ENCODE measurements around the gene ATP9B.

Gene ATP9B

GRCh38 chr18:79387214-79387613 is 318.0 kb downstream of the ATP9B start:
- no peak for DNase-seq

- DNase-seq: no peak
Measured at GRCh38 chr18:79387615-79388014, 318.4 kb downstream of the ATP9B start.

- DNase-seq: no peak
Measured at GRCh38 chr18:79388043-79388442, 318.8 kb downstream of the ATP9B start.

GRCh38 chr18:79389689-79390088 is 320.5 kb downstream of the ATP9B start:
- DNase-seq: no peak

GRCh38 chr18:79392226-79392625 is 323.0 kb downstream of the ATP9B start:
- no peak for DNase-seq

GRCh38 chr18:79393181-79393634 is 324.0 kb downstream of the ATP9B start:
- DNase-seq: peak; percentile 49

GRCh38 chr18:79393635-79394533 is 324.7 kb downstream of the ATP9B start:
- DNase-seq: peak; percentile 72

- peak; percentile 61 for DNase-seq
Measured at GRCh38 chr18:79394534-79395307, 325.5 kb downstream of the ATP9B start.

- no peak for DNase-seq
Measured at GRCh38 chr18:79395308-79395640, 326.1 kb downstream of the ATP9B start.

- DNase-seq: peak; percentile 86
Measured at GRCh38 chr18:79395761-79396404, 326.7 kb downstream of the ATP9B start, which contains the start of gene NFATC1. NFATC1 (plus strand) TSS chr18:79395930; CDS start chr18:79396225, 295 bp downstream.

GRCh38 chr18:79396431-79397246 is 327.4 kb downstream of the ATP9B start:
- no peak for DNase-seq

- DNase-seq: no peak
Measured at GRCh38 chr18:79397247-79397829, 328.1 kb downstream of the ATP9B start.

- no peak for DNase-seq
Measured at GRCh38 chr18:79397830-79398761, 328.9 kb downstream of the ATP9B start.

- DNase-seq: no peak
Measured at GRCh38 chr18:79399275-79400081, 330.3 kb downstream of the ATP9B start.

GRCh38 chr18:79400091-79400590 is 330.9 kb downstream of the ATP9B start:
- DNase-seq: peak; percentile 79

- peak; percentile 82 for DNase-seq
Measured at GRCh38 chr18:79400591-79401381, 331.6 kb downstream of the ATP9B start.

- peak; percentile 36 for DNase-seq
Measured at GRCh38 chr18:79401494-79402208, 332.5 kb downstream of the ATP9B start.

GRCh38 chr18:79402209-79402576 is 333.0 kb downstream of the ATP9B start:
- no peak for DNase-seq

Data from CD4-positive, alpha-beta T cell treated with Interleukin-17A for 1 hour (primary cell).